Keratinocyte (primary cell): ENCODE data around the gene TIGD4. TPM values are rescaled to one million over a fixed set of nuclear protein-coding genes. Genes with fewer than 3 reads are reported as not detected.

ENCODE experiments used
- DNase-seq: peaks from one replicate; pipeline ENCODE4 v3.0.0-alpha.2; 2011; ENCODE audit warnings: low read depth, missing footprints, low spot score
- FAIRE-seq: peaks from 2 replicates; lab custom pipeline; 2011; peaks lifted over from hg19 to GRCh38; lab: Jason Lieb, UNC
- H2AFZ ChIP-seq: 2 replicates; pipeline ENCODE4 v1.6.0; 2012; ENCODE audit warnings: low read length, control low read depth, inconsistent platforms; ENCODE audit not compliant: control insufficient read depth
- H3K27ac ChIP-seq: 2 replicates; pipeline ENCODE4 v1.5.1; 2011; ENCODE audit warnings: low read length; ENCODE audit not compliant: control insufficient read depth, insufficient read depth
- H3K27me3 ChIP-seq: 3 replicates; pipeline ENCODE4 v1.6.0; 2011; ENCODE audit warnings: low read length; ENCODE audit not compliant: control insufficient read depth, insufficient read depth; ENCODE audit errors: extremely low read depth
- H3K36me3 ChIP-seq, 2 experiments: 2 replicates in 1 of 2; 3 replicates in 1 of 2; pipeline ENCODE4 v1.5.1; 2011; ENCODE audit warnings: low read length in 2 of 2, mild to moderate bottlenecking in 1 of 2; ENCODE audit not compliant: control insufficient read depth in 2 of 2, insufficient read depth in 2 of 2; ENCODE audit errors: extremely low read depth in 1 of 2
- H3K4me1 ChIP-seq: 3 replicates; pipeline ENCODE4 v1.5.1; 2011; ENCODE audit warnings: low read length; ENCODE audit not compliant: control insufficient read depth, insufficient read depth; ENCODE audit errors: extremely low read depth
- H3K4me2 ChIP-seq: 3 replicates; pipeline ENCODE4 v1.6.0; 2011; ENCODE audit warnings: low read depth, low read length; ENCODE audit not compliant: control insufficient read depth, insufficient read depth; ENCODE audit errors: extremely low read depth
- H3K4me3 ChIP-seq, 3 experiments: fragments of 200-600 bp in 1 of 3; sonication (generic) in 1 of 3; 2 replicates in 2 of 3; 3 replicates in 1 of 3; pipeline ENCODE4 v1.5.1; 2011 to 2016; ENCODE audit warnings: low read length in 3 of 3, mild to moderate bottlenecking in 3 of 3, control low read depth in 2 of 3, inconsistent platforms in 1 of 3, low read depth in 1 of 3, mixed read lengths in 1 of 3, mixed run types in 1 of 3, moderate library complexity in 1 of 3; ENCODE audit not compliant: control insufficient read depth in 2 of 3, insufficient read depth in 2 of 3; ENCODE audit errors: extremely low read depth in 1 of 3
- H3K79me2 ChIP-seq: 2 replicates; pipeline ENCODE4 v1.6.0; 2012; ENCODE audit warnings: low read length; ENCODE audit not compliant: control insufficient read depth, insufficient read depth
- H3K9ac ChIP-seq: 3 replicates; pipeline ENCODE4 v1.6.0; 2011; ENCODE audit warnings: low read length; ENCODE audit not compliant: control insufficient read depth, insufficient read depth; ENCODE audit errors: extremely low read depth
- H3K9me1 ChIP-seq: 3 replicates; pipeline ENCODE4 v1.6.0; 2011; ENCODE audit warnings: low read length; ENCODE audit not compliant: control insufficient read depth, insufficient read depth; ENCODE audit errors: extremely low read depth
- H3K9me3 ChIP-seq: 2 replicates; pipeline ENCODE4 v1.5.1; 2012; ENCODE audit warnings: low read depth, low read length; ENCODE audit not compliant: control insufficient read depth
- H4K20me1 ChIP-seq: 3 replicates; pipeline ENCODE4 v1.6.0; 2011; ENCODE audit warnings: low read length; ENCODE audit not compliant: control insufficient read depth, insufficient read depth; ENCODE audit errors: extremely low read depth
- EZH2 ChIP-seq: IDR thresholded peaks from one replicate; pipeline ENCODE4 v1.6.1; 2012; ENCODE audit warnings: inconsistent platforms, mild to moderate bottlenecking, low read length, moderate library complexity
- dilution Hi-C: fragments of 300-500 bp; cut with MboI; formaldehyde crosslinking; loops from one replicate; pipeline ENCODE4 v1.7.0; 2020; ENCODE audit warnings: low sequenced_read_pairs; ENCODE audit not compliant: extremely low pct_ligation_motif_present
- polyA plus RNA-seq, 5 experiments: library from polyadenylated mRNA; depleted of rRNA in 3 of 5; stranded (reverse) in 3 of 5; stranded (forward) in 1 of 5; unstranded in 1 of 5; fragments of >200 nt; gene quantifications; 1 replicate in 1 of 5; 2 replicates in 3 of 5; 3 replicates in 1 of 5; pipeline versions ENCODE4 v1.2.1 to v1.2.3, GENCODE V29; 2011 to 2012; ENCODE audit warnings: missing spikeins in 2 of 5, low read depth in 1 of 5, low replicate concordance in 1 of 5
- TF ChIP-seq, protein P1 (sequence below), 3 experiments: IDR thresholded peaks in 1 of 3; conservative IDR thresholded peaks in 1 of 3; optimal IDR thresholded peaks in 1 of 3; 2 replicates in 2 of 3; 3 replicates in 1 of 3; pipeline versions ENCODE3 to v1.5.1; 2011; ENCODE audit warnings: low read length in 3 of 3, mild to moderate bottlenecking in 3 of 3, moderate library complexity in 2 of 3, control low read depth in 1 of 3, inconsistent platforms in 1 of 3; ENCODE audit not compliant: insufficient read depth in 2 of 3; ENCODE audit errors: extremely low read depth in 1 of 3

TIGD4 gene
- polyA plus RNA-seq, 1 donor (not counting 4 experiments of a cell fraction or from before 2014, with no cell fraction given) = 0.21 TPM

DNA sequence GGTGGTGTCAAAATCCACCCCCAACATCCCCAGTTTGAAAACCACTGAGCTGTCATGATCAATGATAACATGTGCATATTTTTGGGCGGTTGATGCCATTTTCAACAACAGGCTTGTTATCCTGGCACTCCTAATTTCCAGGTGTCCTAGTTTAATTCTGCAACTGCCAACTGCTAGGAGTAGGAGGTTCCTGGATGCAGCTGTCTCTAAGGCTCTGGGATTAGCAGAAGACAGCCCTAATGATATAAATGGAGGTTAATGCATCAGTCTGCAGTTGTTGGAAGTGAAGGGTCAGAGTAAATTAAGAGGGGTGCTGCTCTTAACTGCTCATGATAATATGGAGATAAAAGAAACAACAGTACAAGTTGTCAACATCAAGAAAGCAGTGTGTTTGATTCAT lies 24.0 kb upstream of the TIGD4 start:
- no peak for FAIRE-seq
- no peak overlapping the region for H3K4me3 ChIP-seq
- H4K20me1 ChIP-seq = peaks cover 2% of the 10 kb centered on the region

GRCh38 chr4:152795891-152796290 lies 16.4 kb upstream of the TIGD4 start:
- TF ChIP-seq, protein P1, sequence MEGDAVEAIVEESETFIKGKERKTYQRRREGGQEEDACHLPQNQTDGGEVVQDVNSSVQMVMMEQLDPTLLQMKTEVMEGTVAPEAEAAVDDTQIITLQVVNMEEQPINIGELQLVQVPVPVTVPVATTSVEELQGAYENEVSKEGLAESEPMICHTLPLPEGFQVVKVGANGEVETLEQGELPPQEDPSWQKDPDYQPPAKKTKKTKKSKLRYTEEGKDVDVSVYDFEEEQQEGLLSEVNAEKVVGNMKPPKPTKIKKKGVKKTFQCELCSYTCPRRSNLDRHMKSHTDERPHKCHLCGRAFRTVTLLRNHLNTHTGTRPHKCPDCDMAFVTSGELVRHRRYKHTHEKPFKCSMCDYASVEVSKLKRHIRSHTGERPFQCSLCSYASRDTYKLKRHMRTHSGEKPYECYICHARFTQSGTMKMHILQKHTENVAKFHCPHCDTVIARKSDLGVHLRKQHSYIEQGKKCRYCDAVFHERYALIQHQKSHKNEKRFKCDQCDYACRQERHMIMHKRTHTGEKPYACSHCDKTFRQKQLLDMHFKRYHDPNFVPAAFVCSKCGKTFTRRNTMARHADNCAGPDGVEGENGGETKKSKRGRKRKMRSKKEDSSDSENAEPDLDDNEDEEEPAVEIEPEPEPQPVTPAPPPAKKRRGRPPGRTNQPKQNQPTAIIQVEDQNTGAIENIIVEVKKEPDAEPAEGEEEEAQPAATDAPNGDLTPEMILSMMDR (optimal IDR thresholded peaks at IDR 0.05 in 1 of 3, IDR thresholded peaks at IDR 0.05 in 1 of 3, conservative IDR thresholded peaks at IDR 0.05 in 1 of 3; ENCODE audit: extremely low read depth in 1 of 3, insufficient read depth in 2 of 3, low read length in 3 of 3) = no peak
- TF ChIP-seq EZH2 = no peak
- no peak for DNase-seq
- no peaks in the 10 kb centered on the region for H4K20me1 ChIP-seq
- H3K9me3 ChIP-seq = no peaks in the 10 kb centered on the region
- H3K4me2 ChIP-seq = no peak overlapping the region
- no peak overlapping the region for H3K9ac ChIP-seq
- no peak overlapping the region for H3K27ac ChIP-seq
- no peak for FAIRE-seq
- no peaks in the 10 kb centered on the region for H3K4me1 ChIP-seq
- H3K9me1 ChIP-seq = no peaks in the 10 kb centered on the region
- peaks cover 43% of the 10 kb centered on the region for H3K79me2 ChIP-seq
- no peak overlapping the region for H2AFZ ChIP-seq
- H3K36me3 ChIP-seq = no peaks in the 10 kb centered on the region
- no peak overlapping the region for H3K4me3 ChIP-seq
- dilution Hi-C loops = no loop called here
- H3K27me3 ChIP-seq = no peaks in the 10 kb centered on the region

More for the DNA sequence above, 24.0 kb upstream of the TIGD4 start:
- Histone ChIP-seq H3K27ac (no peak overlapping the region), H3K9ac (no peak overlapping the region), H2AFZ (no peak overlapping the region), H3K27me3 (no peaks in the 10 kb centered on the region), H3K4me1 (peaks cover 9% of the 10 kb centered on the region), H3K36me3 (no peaks in the 10 kb centered on the region), H3K79me2 (peaks cover 33% of the 10 kb centered on the region), H3K9me1 (no peaks in the 10 kb centered on the region), H3K9me3 (no peaks in the 10 kb centered on the region), H3K4me2 (no peak overlapping the region)
- TF ChIP-seq EZH2 = no peak
- no peak for DNase-seq
- dilution Hi-C loops = no loop called here

DNA sequence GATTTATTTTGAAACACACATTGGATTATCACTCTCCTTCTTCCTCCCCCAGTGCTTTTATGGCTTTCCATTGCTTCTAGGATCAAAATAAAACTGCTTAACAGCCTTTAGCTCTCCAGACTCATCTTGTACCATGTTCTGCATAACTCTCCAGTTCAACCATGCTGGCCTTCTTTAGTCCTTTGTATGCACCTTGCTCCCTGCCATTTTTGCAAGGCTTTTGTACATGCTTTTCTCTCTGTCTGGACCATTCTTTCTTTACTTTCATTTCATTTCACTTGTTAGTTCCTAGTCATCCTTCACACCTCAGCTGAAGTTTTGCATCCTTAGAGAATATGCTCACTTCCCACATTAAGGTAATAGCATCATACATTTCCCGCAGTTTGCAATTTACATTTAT lies 7.1 kb upstream of the TIGD4 start:
- H3K36me3 ChIP-seq = peaks cover 0 to 3% of the 10 kb centered on the region in 2 experiments
- H3K9ac ChIP-seq = no peak overlapping the region
- no peaks in the 10 kb centered on the region for H3K27me3 ChIP-seq
- no peak for DNase-seq
- H3K4me1 ChIP-seq = peaks cover 8% of the 10 kb centered on the region
- no peaks in the 10 kb centered on the region for H4K20me1 ChIP-seq
- H3K79me2 ChIP-seq = peaks cover 61% of the 10 kb centered on the region
- no peaks in the 10 kb centered on the region for H3K9me1 ChIP-seq
- H3K9me3 ChIP-seq = no peaks in the 10 kb centered on the region
- TF ChIP-seq, protein P1 (optimal IDR thresholded peaks at IDR 0.05 in 1 of 3, IDR thresholded peaks at IDR 0.05 in 1 of 3, conservative IDR thresholded peaks at IDR 0.05 in 1 of 3; ENCODE audit: extremely low read depth in 1 of 3, insufficient read depth in 2 of 3, low read length in 3 of 3) = no peak
- no peak for TF ChIP-seq EZH2
- H2AFZ ChIP-seq = no peak overlapping the region
- no peak overlapping the region for H3K27ac ChIP-seq
- no peak overlapping the region for H3K4me2 ChIP-seq
- no peak for FAIRE-seq
- H3K4me3 ChIP-seq = no peak overlapping the region
- dilution Hi-C loops = no loop called here
